ENCODE data around the gene CALR3. TPM values are rescaled to one million over a fixed set of nuclear protein-coding genes. Genes with fewer than 3 reads are reported as not detected.

CALR3 gene
- total RNA-seq, 4 donors from 2014 or later, result not detected

- in situ Hi-C loops (cut with MboI; ENCODE audit: low sequenced_read_pairs in 4 of 4), result no loop called here
- H3K4me3 ChIP-seq, result no peak overlapping the region
- intact Hi-C loops (cut with DNase I; ENCODE audit: low total_unique reads), result loop anchor here (2.0 to 5.0 kb wide), 2 partner anchors 54 to 140 kb away; partner anchors contain the start of genes C19orf44 and CALR3
- no peaks in the 10 kb centered on the region for H3K9me3 ChIP-seq
- peaks cover 71 to 73% of the 10 kb centered on the region in 2 donors for H3K4me1 ChIP-seq
- ATAC-seq (peak in 1 of 2 donors; percentile 35), DNase-seq (peak in 1 of 2 donors; percentile 60)
- peak overlapping the region; percentile 91 to 99 (median 96) for H3K27ac ChIP-seq
- TF ChIP-seq CTCF (IDR thresholded peaks at IDR 0.05 in 4 of 5, conservative IDR thresholded peaks at IDR 0.05 in 1 of 5) (no peak), POLR2A (IDR thresholded peaks at IDR 0.05) (peak in 1 of 2 donors; percentile 29)
- H3K36me3 ChIP-seq, result peaks cover 0 to 12% of the 10 kb centered on the region in 2 donors
- no peaks in the 10 kb centered on the region for H3K27me3 ChIP-seq
These were observed 53.3 kb downstream of the CALR3 start for GRCh38 chr19:16442386-16443276.

GRCh38 chr19:16441661-16442162 is 54.3 kb downstream of the CALR3 start:
- ATAC-seq, result peak; percentile 24 to 31
- H3K27ac ChIP-seq, result peak overlapping the region; percentile 91 to 99 (median 96)
- DNase-seq, result peak in 1 of 2 donors; percentile 64
- peaks cover 64 to 65% of the 10 kb centered on the region in 2 donors for H3K4me1 ChIP-seq
- no peaks in the 10 kb centered on the region for H3K9me3 ChIP-seq
- peaks cover 0 to 21% of the 10 kb centered on the region in 2 donors for H3K36me3 ChIP-seq
- peak overlapping the region in 1 of 4 donors; percentile 7 for H3K4me3 ChIP-seq
- in situ Hi-C loops (cut with MboI; ENCODE audit: low sequenced_read_pairs in 4 of 4), result no loop called here
- intact Hi-C loops (cut with DNase I; ENCODE audit: low total_unique reads), result loop anchor here (2.0 to 5.0 kb wide), 2 partner anchors 55 to 141 kb away; partner anchors contain the start of genes C19orf44 and CALR3
- no peak for TF ChIP-seq POLR2A (IDR thresholded peaks at IDR 0.05)
- peak in 4 of 5 experiments; percentile 51 to 78 (median 64) for TF ChIP-seq CTCF (IDR thresholded peaks at IDR 0.05 in 4 of 5, conservative IDR thresholded peaks at IDR 0.05 in 1 of 5)
- no peaks in the 10 kb centered on the region for H3K27me3 ChIP-seq

GRCh38 chr19:16436780-16437332 is 59.1 kb downstream of the CALR3 start:
- TF ChIP-seq POLR2A (IDR thresholded peaks at IDR 0.05), result no peak
- no peak for TF ChIP-seq CTCF (IDR thresholded peaks at IDR 0.05 in 4 of 5, conservative IDR thresholded peaks at IDR 0.05 in 1 of 5)
- in situ Hi-C loops (cut with MboI; ENCODE audit: low sequenced_read_pairs in 4 of 4), result loop anchor here in 1 of 4 donors (10.0 kb wide), 1 partner anchor 58 kb away; the partner anchor contains the start of genes C19orf44 and CALR3
- H3K27ac ChIP-seq, result peak overlapping the region; percentile 66 to 95 (median 88)
- peaks cover 0 to 48% of the 10 kb centered on the region in 2 donors for H3K36me3 ChIP-seq
- no peak overlapping the region for H3K4me3 ChIP-seq
- intact Hi-C loops (cut with DNase I; ENCODE audit: low total_unique reads), result loop anchor here (5.0 kb wide), 1 partner anchor 35 kb away; the partner anchor contains the start of gene EPS15L1
- H3K9me3 ChIP-seq, result no peaks in the 10 kb centered on the region
- H3K4me1 ChIP-seq, result peaks cover 41 to 51% of the 10 kb centered on the region in 2 donors
- no peak for ATAC-seq
- no peaks in the 10 kb centered on the region for H3K27me3 ChIP-seq
- no peak for DNase-seq

GRCh38 chr19:16435999-16436650 is 59.8 kb downstream of the CALR3 start:
- Histone ChIP-seq H3K4me3 (no peak overlapping the region), H3K36me3 (peaks cover 0 to 55% of the 10 kb centered on the region in 2 donors), H3K27ac (peak overlapping the region; percentile 66 to 95 (median 88)), H3K9me3 (no peaks in the 10 kb centered on the region), H3K27me3 (no peaks in the 10 kb centered on the region), H3K4me1 (peaks cover 35 to 43% of the 10 kb centered on the region in 2 donors)
- ATAC-seq, result peak in 1 of 2 donors; percentile 52
- intact Hi-C loops (cut with DNase I; ENCODE audit: low total_unique reads) (loop anchor here (5.0 kb wide), 1 partner anchor 36 kb away; the partner anchor contains the start of gene EPS15L1), in situ Hi-C loops (cut with MboI; ENCODE audit: low sequenced_read_pairs in 4 of 4) (loop anchor here in 1 of 4 donors (10.0 kb wide), 1 partner anchor 59 kb away; the partner anchor contains the start of genes C19orf44 and CALR3)
- TF ChIP-seq CTCF (IDR thresholded peaks at IDR 0.05 in 4 of 5, conservative IDR thresholded peaks at IDR 0.05 in 1 of 5) (no peak), POLR2A (IDR thresholded peaks at IDR 0.05) (no peak)
- DNase-seq, result no peak

Data from gastrocnemius medialis (tissue), 4 donors.